Effector CD4-positive, alpha-beta T cell (primary cell): ENCODE data around the gene BRCA1.
A peak's percentile ranks its signal among the peaks of the same experiment; 100 is the strongest.

Source experiments
- DNase-seq: peaks from one replicate; pipeline ENCODE4 v3.0.0-alpha.2; 2020

BRCA1 gene

GRCh38 chr17:43024407-43025289, 100.5 kb downstream of the BRCA1 start, which contains the start of gene RND2:
TSS of gene RND2 (plus strand) at chr17:43025231. CDS start at chr17:43025348, 117 bp downstream.
- DNase-seq = peak; percentile 74

GRCh38 chr17:43021741-43022512, 103.2 kb downstream of the BRCA1 start, which contains the start of gene VAT1:
TSS of gene VAT1 (minus strand) at chr17:43022385. CDS start at chr17:43022322, 63 bp downstream.
- peak; percentile 58 for DNase-seq

- DNase-seq = peak; percentile 24
These were observed 104.1 kb downstream of the BRCA1 start for GRCh38 chr17:43020789-43021740.

GRCh38 chr17:43020030-43020621, 105.0 kb downstream of the BRCA1 start:
- DNase-seq = no peak

GRCh38 chr17:43019418-43019817, 105.7 kb downstream of the BRCA1 start:
- DNase-seq = no peak

GRCh38 chr17:43018932-43019331, 106.2 kb downstream of the BRCA1 start:
- no peak for DNase-seq

GRCh38 chr17:43018008-43018853, 106.9 kb downstream of the BRCA1 start:
- peak; percentile 24 for DNase-seq

- DNase-seq = no peak
These were observed 108.9 kb downstream of the BRCA1 start for GRCh38 chr17:43016216-43016615.

GRCh38 chr17:43015579-43015978, 109.6 kb downstream of the BRCA1 start:
- DNase-seq = no peak

GRCh38 chr17:43014649-43015542, 110.3 kb downstream of the BRCA1 start:
- DNase-seq = no peak

- no peak for DNase-seq
These were observed 111.0 kb downstream of the BRCA1 start for GRCh38 chr17:43014020-43014648.

GRCh38 chr17:43013296-43013695, 111.9 kb downstream of the BRCA1 start:
- DNase-seq = no peak

- no peak for DNase-seq
These were observed 113.3 kb downstream of the BRCA1 start for GRCh38 chr17:43011728-43012472.

GRCh38 chr17:43010667-43011308, 114.4 kb downstream of the BRCA1 start:
- DNase-seq = no peak

- peak; percentile 78 for DNase-seq
These were observed 118.3 kb downstream of the BRCA1 start, which contains the start of gene IFI35 for GRCh38 chr17:43006639-43007551. TSS of gene IFI35 (plus strand) at chr17:43006784. CDS start at chr17:43006948, 164 bp downstream.

- no peak for DNase-seq
These were observed 121.5 kb downstream of the BRCA1 start for GRCh38 chr17:43003542-43004172.
